A673 (cell line): Measurements from ENCODE around the gene PDLIM4.

ENCODE experiments used
- CTCF ChIP-seq: fragments of 300-800, 200-600 bp; sonication (generic); conservative IDR thresholded peaks from 2 replicates; pipeline ENCODE4 v1.5.1; 2017; ENCODE audit warnings: low read depth, mild to moderate bottlenecking, antibody characterized with exemption, low read length, moderate library complexity, mixed read lengths
- EZH2 ChIP-seq: fragments of 200-600 bp; sonication (generic); IDR thresholded peaks from 2 replicates; pipeline ENCODE4 v1.6.1; 2017; ENCODE audit warnings: borderline replicate concordance, low read depth, mild to moderate bottlenecking, mixed read lengths, antibody characterized with exemption, low read length; ENCODE audit not compliant: poor library complexity, severe bottlenecking

- TF ChIP-seq CTCF = no peak
- no peak for TF ChIP-seq EZH2
Observed at GRCh38 chr5:132209901-132210545, 47.5 kb upstream of the PDLIM4 start.
